Suprapubic skin (tissue), 3 donors: ENCODE data around the gene DIAPH2.

ENCODE experiments used
- EP300 ChIP-seq: sonication (generic); formaldehyde crosslinking; IDR thresholded peaks from one replicate; pipeline ENCODE4 v1.6.1; 2017; ENCODE audit warnings: antibody characterized with exemption
- POLR2A ChIP-seq, 2 donors: fragments of 450-650 bp; IDR thresholded peaks; one replicate each; pipeline ENCODE4 v1.6.1; 2017; ENCODE audit warnings: antibody characterized with exemption in 2 of 2, mild to moderate bottlenecking in 2 of 2, moderate library complexity in 2 of 2
- TF ChIP-seq, protein P1 (sequence below), 2 donors: fragments of 200-600 bp in 1 of 2; fragments of 450-650 bp in 1 of 2; sonication (generic) in 1 of 2; IDR thresholded peaks; one replicate each; pipeline ENCODE4 v1.5.1; 2016 to 2019; ENCODE audit warnings: antibody characterized with exemption in 2 of 2, mild to moderate bottlenecking in 1 of 2, moderate library complexity in 1 of 2

DNA sequence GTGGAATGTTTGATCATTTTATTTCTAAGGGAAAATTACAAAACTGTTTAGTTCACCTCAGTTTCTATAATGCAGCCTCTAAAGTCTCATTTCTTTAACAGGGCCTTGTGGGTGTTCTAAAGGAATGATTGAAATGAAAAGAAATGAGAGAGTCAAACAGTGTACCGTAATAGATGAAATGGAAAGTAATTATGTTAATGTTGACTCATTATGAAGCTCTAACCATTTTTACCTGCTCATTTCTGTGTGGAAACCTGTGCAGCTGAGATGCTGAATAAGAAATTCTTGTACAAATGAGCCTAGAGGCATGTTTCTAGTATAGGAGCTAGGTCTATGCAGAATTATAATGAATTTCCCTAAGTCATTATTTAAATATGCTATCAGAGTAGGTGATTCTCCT is 153.9 kb downstream of the DIAPH2 start:
- TF ChIP-seq, protein P1, sequence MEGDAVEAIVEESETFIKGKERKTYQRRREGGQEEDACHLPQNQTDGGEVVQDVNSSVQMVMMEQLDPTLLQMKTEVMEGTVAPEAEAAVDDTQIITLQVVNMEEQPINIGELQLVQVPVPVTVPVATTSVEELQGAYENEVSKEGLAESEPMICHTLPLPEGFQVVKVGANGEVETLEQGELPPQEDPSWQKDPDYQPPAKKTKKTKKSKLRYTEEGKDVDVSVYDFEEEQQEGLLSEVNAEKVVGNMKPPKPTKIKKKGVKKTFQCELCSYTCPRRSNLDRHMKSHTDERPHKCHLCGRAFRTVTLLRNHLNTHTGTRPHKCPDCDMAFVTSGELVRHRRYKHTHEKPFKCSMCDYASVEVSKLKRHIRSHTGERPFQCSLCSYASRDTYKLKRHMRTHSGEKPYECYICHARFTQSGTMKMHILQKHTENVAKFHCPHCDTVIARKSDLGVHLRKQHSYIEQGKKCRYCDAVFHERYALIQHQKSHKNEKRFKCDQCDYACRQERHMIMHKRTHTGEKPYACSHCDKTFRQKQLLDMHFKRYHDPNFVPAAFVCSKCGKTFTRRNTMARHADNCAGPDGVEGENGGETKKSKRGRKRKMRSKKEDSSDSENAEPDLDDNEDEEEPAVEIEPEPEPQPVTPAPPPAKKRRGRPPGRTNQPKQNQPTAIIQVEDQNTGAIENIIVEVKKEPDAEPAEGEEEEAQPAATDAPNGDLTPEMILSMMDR (IDR thresholded peaks at IDR 0.05): no peak
- no peak for TF ChIP-seq POLR2A (IDR thresholded peaks at IDR 0.05)
- no peak for TF ChIP-seq EP300
